Left lung (tissue), 10 donors: Measurements from ENCODE around the gene IFNA6. TPM values are rescaled to one million over a fixed set of nuclear protein-coding genes. Genes with fewer than 3 reads are reported as not detected.
"Not testable (repeated sequence)": the region's sequence is repeated elsewhere in the genome, so short reads cannot be mapped to it uniquely, and the experiment has no call there.

Source experiments
- ATAC-seq: fragments of 200-7000 bp; cut with Tn5 transposase; one replicate; pipeline ENCODE4 v1.9.1; 2020; ENCODE audit warnings: moderate library complexity
- DNase-seq, 4 donors: peaks; one replicate each; pipeline ENCODE4 v3.0.0-alpha.2; 2013 to 2020
- H3K27ac ChIP-seq, 2 donors: fragments of 200-600 bp; sonication (generic) in 1 of 2; one replicate each; pipeline versions ENCODE4 v1.5.0 to v1.8.0; 2020 to 2021
- H3K27me3 ChIP-seq, 2 donors: fragments of 200-600 bp; sonication (generic) in 1 of 2; one replicate each; pipeline versions ENCODE4 v1.5.0 to v1.8.0; 2020 to 2021
- H3K36me3 ChIP-seq, 2 donors: fragments of 200-600 bp; sonication (generic) in 1 of 2; one replicate each; pipeline versions ENCODE4 v1.5.0 to v1.8.0; 2020 to 2021
- H3K4me1 ChIP-seq, 2 donors: fragments of 200-600 bp; one replicate each; pipeline ENCODE4 v1.8.0; 2021
- H3K4me3 ChIP-seq, 2 donors: fragments of 200-600 bp; sonication (generic) in 1 of 2; one replicate each; pipeline versions ENCODE4 v1.5.0 to v1.8.0; 2020 to 2021; ENCODE audit warnings: mild to moderate bottlenecking in 1 of 2
- H3K9me3 ChIP-seq, 2 donors: fragments of 200-600 bp; sonication (generic) in 1 of 2; one replicate each; pipeline versions ENCODE4 v1.5.0 to v1.8.0; 2020 to 2021
- intact Hi-C, 2 donors: fragments of 100-400 bp; cut with DNase I; formaldehyde crosslinking; loops; one replicate each; pipeline versions ENCODE4 v1.11.2 to v1.14.2; 2022
- polyA plus RNA-seq, 6 donors: library from polyadenylated mRNA; unstranded; fragments of 120-200 nt; gene quantifications; one replicate each; pipeline ENCODE4 v1.2.1, GENCODE V29; 2013; ENCODE audit not compliant: insufficient read length in 6 of 6
- total RNA-seq, 2 donors: library from RNA; stranded (reverse); fragmentation: NEBNext Ultra II Directional; extraction: Animal tissue kit (Norgen Biotek cat#: 25700); gene quantifications; one replicate each; pipeline ENCODE4 v1.2.1, GENCODE V29; 2021
- TF ChIP-seq, protein P1 (sequence below), 2 donors: fragments of 200-600 bp; sonication (generic) in 1 of 2; IDR thresholded peaks; one replicate each; pipeline versions ENCODE4 v1.5.0 to v1.8.0; 2021; ENCODE audit warnings: antibody characterized with exemption in 2 of 2
- donor health status: DM: no; HTN: yes; CAD: no.
- donor health status: DM: no; HTN: no; CAD: no.

IFNA6 gene
- total and polyA plus RNA-seq, 8 donors = not detected

- Histone ChIP-seq H3K9me3 (no peaks in the 10 kb centered on the region), H3K27me3 (peaks cover 55 to 97% of the 10 kb centered on the region in 2 donors), H3K36me3 (no peaks in the 10 kb centered on the region), H3K4me3 (no peak overlapping the region), H3K27ac (no peak overlapping the region), H3K4me1 (peaks cover 0 to 7% of the 10 kb centered on the region in 2 donors)
- TF ChIP-seq, protein P1, sequence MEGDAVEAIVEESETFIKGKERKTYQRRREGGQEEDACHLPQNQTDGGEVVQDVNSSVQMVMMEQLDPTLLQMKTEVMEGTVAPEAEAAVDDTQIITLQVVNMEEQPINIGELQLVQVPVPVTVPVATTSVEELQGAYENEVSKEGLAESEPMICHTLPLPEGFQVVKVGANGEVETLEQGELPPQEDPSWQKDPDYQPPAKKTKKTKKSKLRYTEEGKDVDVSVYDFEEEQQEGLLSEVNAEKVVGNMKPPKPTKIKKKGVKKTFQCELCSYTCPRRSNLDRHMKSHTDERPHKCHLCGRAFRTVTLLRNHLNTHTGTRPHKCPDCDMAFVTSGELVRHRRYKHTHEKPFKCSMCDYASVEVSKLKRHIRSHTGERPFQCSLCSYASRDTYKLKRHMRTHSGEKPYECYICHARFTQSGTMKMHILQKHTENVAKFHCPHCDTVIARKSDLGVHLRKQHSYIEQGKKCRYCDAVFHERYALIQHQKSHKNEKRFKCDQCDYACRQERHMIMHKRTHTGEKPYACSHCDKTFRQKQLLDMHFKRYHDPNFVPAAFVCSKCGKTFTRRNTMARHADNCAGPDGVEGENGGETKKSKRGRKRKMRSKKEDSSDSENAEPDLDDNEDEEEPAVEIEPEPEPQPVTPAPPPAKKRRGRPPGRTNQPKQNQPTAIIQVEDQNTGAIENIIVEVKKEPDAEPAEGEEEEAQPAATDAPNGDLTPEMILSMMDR (IDR thresholded peaks at IDR 0.05) = no peak
- ATAC-seq (no peak), DNase-seq (no peak)
- intact Hi-C loops = loop anchor here in 1 of 2 donors (10.0 kb wide), 1 partner anchor 77 kb away; no protein-coding TSS in a partner anchor
Measured at GRCh38 chr9:21392270-21392669, 41.6 kb upstream of the IFNA6 start.

GRCh38 chr9:21385131-21385670, 34.5 kb upstream of the IFNA6 start, which contains the start of gene IFNA2:
IFNA2 (minus strand) TSS chr9:21385398; CDS start chr9:21385329, 69 bp downstream.
- peaks cover 25 to 76% of the 10 kb centered on the region in 2 donors for H3K27me3 ChIP-seq
- no peaks in the 10 kb centered on the region for H3K36me3 ChIP-seq
- ATAC-seq = no peak
- no peak for DNase-seq
- no peaks in the 10 kb centered on the region for H3K9me3 ChIP-seq
- peaks cover 0 to 6% of the 10 kb centered on the region in 2 donors for H3K4me1 ChIP-seq
- intact Hi-C loops = no loop called here
- H3K27ac ChIP-seq = no peak within 1 kb of the TSS
- TF ChIP-seq, protein P1 (IDR thresholded peaks at IDR 0.05) = no peak
- no peak within 1 kb of the TSS for H3K4me3 ChIP-seq

GRCh38 chr9:21383627-21384026, 32.9 kb upstream of the IFNA6 start:
- no peak for DNase-seq
- Histone ChIP-seq H3K36me3 (no peaks in the 10 kb centered on the region), H3K27me3 (peaks cover 12 to 66% of the 10 kb centered on the region in 2 donors), H3K4me3 (no peak overlapping the region), H3K27ac (no peak overlapping the region), H3K4me1 (peaks cover 0 to 6% of the 10 kb centered on the region in 2 donors), H3K9me3 (no peaks in the 10 kb centered on the region)
- intact Hi-C loops = no loop called here
- TF ChIP-seq, protein P1 (IDR thresholded peaks at IDR 0.05) = no peak
- ATAC-seq = no peak

DNA sequence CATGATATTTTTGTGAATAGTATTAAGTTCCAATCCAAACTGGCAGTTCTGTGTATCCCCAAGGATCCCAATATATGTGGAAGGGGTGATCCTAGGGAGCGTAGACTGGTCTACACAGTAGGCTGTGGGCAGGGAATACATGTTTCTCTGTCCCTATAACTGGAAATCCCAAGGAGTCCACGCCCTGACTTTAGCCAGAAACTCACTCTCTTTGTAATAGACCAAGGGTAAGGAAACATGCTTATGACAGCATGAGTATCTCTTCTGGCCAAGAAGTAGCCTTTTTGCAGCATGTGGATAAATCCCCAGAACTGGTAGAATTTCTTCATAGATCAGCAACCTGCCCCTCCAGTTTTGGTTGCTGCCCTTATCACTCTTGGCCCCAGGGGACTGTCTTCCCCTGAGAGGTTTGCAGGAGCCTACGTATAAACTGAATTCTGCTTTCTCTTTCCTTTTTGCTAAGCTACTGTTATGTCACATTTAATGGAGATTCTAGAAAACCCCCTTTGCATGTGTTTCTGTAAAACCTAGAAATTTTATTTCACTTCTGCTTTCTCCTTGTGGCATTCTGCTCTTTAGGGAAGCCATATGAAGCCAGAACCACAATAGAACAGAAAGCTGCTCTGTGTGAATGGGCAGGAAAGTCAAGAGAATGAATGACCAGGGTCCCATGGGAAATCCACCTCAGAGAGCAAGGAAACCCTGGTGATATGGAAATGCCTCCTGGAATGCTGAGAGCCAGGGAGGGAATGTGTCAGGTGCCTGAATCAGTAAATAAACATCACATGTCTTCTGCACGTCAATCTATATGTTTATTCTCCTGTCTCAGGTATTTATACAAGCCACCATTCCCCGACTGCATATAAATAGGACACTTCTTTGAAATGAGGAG, 31.0 kb upstream of the IFNA6 start:
- Histone ChIP-seq H3K9me3 (no peaks in the 10 kb centered on the region), H3K27me3 (peaks cover 3 to 56% of the 10 kb centered on the region in 2 donors), H3K36me3 (no peaks in the 10 kb centered on the region), H3K4me3 (no peak overlapping the region), H3K27ac (no peak overlapping the region), H3K4me1 (peaks cover 0 to 6% of the 10 kb centered on the region in 2 donors)
- intact Hi-C loops = no loop called here
- ATAC-seq (peak; percentile 50), DNase-seq (no peak)
- TF ChIP-seq, protein P1 (IDR thresholded peaks at IDR 0.05) = no peak

- ATAC-seq, intact Hi-C loops, H3K9me3 ChIP-seq, DNase-seq, H3K27ac ChIP-seq, H3K4me1 ChIP-seq, H3K4me3 ChIP-seq, H3K27me3 ChIP-seq, H3K36me3 ChIP-seq: not testable (repeated sequence)
Measured at GRCh38 chr9:21371467-21371866, 20.8 kb upstream of the IFNA6 start.
